ENCODE results near the gene MCTP1. TPM values are rescaled to one million over a fixed set of nuclear protein-coding genes. Genes with fewer than 3 reads are reported as not detected.

The MCTP1 gene
- total and polyA plus RNA-seq, 2 of the 13 experiments (the other 11 are each of a cell fraction or from before 2014, with no cell fraction given) = 0.15 to 0.48 TPM

DNA sequence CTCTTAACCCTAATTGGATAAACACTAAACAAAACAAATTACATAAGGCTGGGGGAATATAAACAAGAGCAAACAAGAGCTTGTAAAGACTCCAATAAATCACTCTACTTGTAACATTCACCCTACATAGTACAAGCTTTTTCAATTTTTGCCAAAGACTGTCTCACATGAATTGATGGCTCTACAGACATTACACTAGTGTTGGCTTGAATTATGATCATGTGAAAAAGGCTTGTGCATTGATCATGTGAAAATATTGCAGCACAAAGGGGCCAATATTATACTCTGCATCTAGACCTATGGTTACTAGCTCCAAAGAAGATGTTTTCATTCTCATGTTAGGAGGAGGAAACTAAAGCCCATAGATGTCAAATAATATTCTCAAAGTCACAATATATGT, 212.6 kb downstream of the MCTP1 start:
- POLR2A ChIA-PET = no interaction called here
- Histone ChIP-seq H3K79me2 (ENCODE audit: insufficient read depth, low read length) (no peaks in the 10 kb centered on the region), H4K20me1 (ENCODE audit: insufficient read depth, low read length) (no peaks in the 10 kb centered on the region), H3K4me2 (ENCODE audit: low read depth, low read length) (no peak overlapping the region), H3K4me1 (ENCODE audit: insufficient read depth, low read length) (no peaks in the 10 kb centered on the region), H3K36me3 (replicated peaks in 1 of 2; ENCODE audit: control insufficient read depth in 1 of 2, insufficient read depth in 2 of 2, low read length in 2 of 2) (no peaks in the 10 kb centered on the region), H3K27me3 (ENCODE audit: control insufficient read depth in 1 of 2, insufficient read depth in 2 of 2, low read length in 2 of 2) (no peaks in the 10 kb centered on the region), H2AFZ (ENCODE audit: low read length) (no peak overlapping the region), H3K9me3 (ENCODE audit: low read length) (no peaks in the 10 kb centered on the region), H3K27ac (ENCODE audit: extremely low read length, insufficient read depth, low read length) (no peak overlapping the region), H3K9ac (ENCODE audit: insufficient read depth, low read depth, low read length) (no peak overlapping the region), H3K4me3 (replicated peaks in 1 of 3; ENCODE audit: insufficient read depth in 1 of 3, low read depth in 2 of 3, low read length in 3 of 3) (no peak overlapping the region)
- CTCF ChIA-PET (ENCODE audit: low intra/inter-chr PET ratio, low total read pairs) = no interaction called here
- DNase-seq (ENCODE audit: low spot score) (no peak), ATAC-seq (no peak), FAIRE-seq (no peak)
- in situ Hi-C loops (cut with HindIII; ENCODE audit: extremely low pct_ligation_motif_present, low pct_unique_long_range_greater_than_20kb) = no loop called here
- no peak for TF ChIP-seq PAF1 (CRISPR knock-in tag; IDR thresholded peaks at IDR 0.05)
- no peak for TF ChIP-seq ARNTL (CRISPR knock-in tag; IDR thresholded peaks at IDR 0.05)
- no peak for TF ChIP-seq TGIF2 (CRISPR knock-in tag; IDR thresholded peaks at IDR 0.05)
- TF ChIP-seq POGZ (CRISPR knock-in tag; IDR thresholded peaks at IDR 0.05) = no peak
- no peak for TF ChIP-seq PAX8 (CRISPR knock-in tag; IDR thresholded peaks at IDR 0.05; ENCODE audit: borderline replicate concordance)
- no peak for TF ChIP-seq ZNF33A (CRISPR knock-in tag; IDR thresholded peaks at IDR 0.05; ENCODE audit: borderline replicate concordance)
- TF ChIP-seq, protein P1, sequence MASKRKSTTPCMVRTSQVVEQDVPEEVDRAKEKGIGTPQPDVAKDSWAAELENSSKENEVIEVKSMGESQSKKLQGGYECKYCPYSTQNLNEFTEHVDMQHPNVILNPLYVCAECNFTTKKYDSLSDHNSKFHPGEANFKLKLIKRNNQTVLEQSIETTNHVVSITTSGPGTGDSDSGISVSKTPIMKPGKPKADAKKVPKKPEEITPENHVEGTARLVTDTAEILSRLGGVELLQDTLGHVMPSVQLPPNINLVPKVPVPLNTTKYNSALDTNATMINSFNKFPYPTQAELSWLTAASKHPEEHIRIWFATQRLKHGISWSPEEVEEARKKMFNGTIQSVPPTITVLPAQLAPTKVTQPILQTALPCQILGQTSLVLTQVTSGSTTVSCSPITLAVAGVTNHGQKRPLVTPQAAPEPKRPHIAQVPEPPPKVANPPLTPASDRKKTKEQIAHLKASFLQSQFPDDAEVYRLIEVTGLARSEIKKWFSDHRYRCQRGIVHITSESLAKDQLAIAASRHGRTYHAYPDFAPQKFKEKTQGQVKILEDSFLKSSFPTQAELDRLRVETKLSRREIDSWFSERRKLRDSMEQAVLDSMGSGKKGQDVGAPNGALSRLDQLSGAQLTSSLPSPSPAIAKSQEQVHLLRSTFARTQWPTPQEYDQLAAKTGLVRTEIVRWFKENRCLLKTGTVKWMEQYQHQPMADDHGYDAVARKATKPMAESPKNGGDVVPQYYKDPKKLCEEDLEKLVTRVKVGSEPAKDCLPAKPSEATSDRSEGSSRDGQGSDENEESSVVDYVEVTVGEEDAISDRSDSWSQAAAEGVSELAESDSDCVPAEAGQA (IDR thresholded peaks at IDR 0.05; ENCODE audit: low read depth) = no peak
- TF ChIP-seq, protein P1 (CRISPR knock-in tag; IDR thresholded peaks at IDR 0.05; ENCODE audit: borderline replicate concordance) = no peak
- no peak for TF ChIP-seq CHD4 (IDR thresholded peaks at IDR 0.05; ENCODE audit: borderline replicate concordance, low read length)
- TF ChIP-seq KLF11 (CRISPR knock-in tag; IDR thresholded peaks at IDR 0.05) = no peak
- no TSS peak for BruUV-seq (replicated peaks)
- intact Hi-C loops (cut with micrococcal nuclease; ENCODE audit: unreplicated experiment) = no loop called here
